Hindlimb muscle (tissue), 1 donor: Measurements from ENCODE around the gene MAGEA9. TPM values are rescaled to one million over a fixed set of nuclear protein-coding genes. Genes with fewer than 3 reads are reported as not detected.
"Not testable (repeated sequence)": the region's sequence is repeated elsewhere in the genome, so short reads cannot be mapped to it uniquely, and the experiment has no call there.

Source experiments
- DNase-seq: peaks from one replicate; pipeline ENCODE4 v3.0.0-alpha.2; 2013
- polyA plus RNA-seq: library from polyadenylated mRNA; unstranded; fragments of 120-200 nt; gene quantifications from one replicate; pipeline ENCODE4 v1.2.1, GENCODE V29; 2013; ENCODE audit not compliant: insufficient read length

MAGEA9 gene
- polyA plus RNA-seq, 1 donor, result not detected

DNA sequence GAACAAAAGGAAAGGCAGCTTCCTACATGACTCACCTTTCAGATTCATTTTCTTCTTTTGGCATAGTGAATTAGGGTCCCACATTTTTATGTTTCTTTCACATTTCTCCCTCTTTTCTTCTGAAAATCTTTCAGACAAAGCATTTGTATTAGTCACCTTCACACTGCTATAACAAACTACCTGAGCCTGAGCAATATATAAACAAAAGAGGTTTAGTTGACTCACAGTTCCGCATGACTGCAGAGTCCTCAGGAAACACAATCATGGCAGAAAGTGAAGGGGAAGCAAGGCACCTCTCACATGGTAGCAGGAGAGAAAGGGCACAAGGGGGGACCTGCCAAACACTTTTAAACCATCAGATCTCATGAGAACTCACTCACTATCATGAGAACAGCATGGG lies 36.9 kb downstream of the MAGEA9 start:
- DNase-seq, result no peak

DNA sequence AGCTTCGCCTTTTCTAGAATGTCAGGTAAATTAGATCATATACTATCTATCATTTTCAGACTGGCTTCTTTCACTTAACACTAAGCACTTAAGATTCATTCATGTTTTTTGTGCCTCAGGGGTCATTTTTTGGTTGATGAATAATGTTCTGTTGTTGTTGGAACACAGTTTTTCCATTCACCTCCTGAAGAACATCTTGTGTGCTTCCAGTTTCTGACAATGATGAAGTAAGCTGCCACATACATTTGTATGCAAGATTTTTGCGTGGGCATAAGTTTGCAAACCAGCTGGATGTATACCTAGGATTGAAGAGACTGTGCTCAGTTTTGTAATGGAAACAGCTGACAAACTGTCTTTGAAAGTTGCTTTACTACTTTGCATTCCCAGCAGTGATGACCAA lies 37.6 kb downstream of the MAGEA9 start:
- no peak for DNase-seq

DNA sequence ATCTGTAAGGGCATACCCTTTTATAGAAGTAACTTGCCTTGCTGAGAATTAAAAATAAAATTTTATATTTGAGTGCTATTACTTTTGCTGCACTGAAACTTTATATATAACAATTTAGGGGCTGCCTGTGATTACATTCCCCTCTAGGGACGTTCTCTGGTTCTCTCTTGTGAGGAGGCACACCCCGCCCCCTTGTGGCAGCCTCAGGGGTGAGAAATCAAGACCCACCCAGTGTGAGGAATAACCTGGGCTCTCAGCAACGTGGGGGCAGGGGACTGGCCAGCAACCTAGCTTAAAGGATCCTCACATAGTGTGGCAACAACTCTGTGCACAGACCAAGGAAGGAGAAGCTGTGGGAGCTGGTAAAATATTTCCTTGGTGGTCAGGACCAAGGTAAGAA lies 43.7 kb downstream of the MAGEA9 start:
- no peak for DNase-seq

DNA sequence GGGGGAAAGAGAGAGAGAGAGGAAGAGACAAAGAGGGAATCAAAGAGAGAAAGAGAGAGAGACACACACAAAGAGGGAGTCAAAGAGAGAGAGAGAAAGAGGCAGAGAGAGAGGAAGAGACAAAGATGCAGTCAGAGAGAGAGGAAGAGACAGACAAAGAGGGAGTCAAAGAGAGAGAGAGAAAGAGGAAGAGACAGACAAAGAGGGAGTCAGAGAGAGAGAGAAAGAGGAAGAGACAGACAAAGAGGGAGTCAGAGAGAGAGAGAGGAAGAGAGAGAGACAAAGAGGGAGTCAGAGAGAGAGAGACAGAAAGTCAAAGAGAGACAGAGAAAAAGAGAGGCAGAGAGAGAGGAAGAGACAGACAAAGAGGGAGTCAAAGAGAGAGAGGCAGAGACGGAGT lies 45.5 kb downstream of the MAGEA9 start:
- no peak for DNase-seq

DNA sequence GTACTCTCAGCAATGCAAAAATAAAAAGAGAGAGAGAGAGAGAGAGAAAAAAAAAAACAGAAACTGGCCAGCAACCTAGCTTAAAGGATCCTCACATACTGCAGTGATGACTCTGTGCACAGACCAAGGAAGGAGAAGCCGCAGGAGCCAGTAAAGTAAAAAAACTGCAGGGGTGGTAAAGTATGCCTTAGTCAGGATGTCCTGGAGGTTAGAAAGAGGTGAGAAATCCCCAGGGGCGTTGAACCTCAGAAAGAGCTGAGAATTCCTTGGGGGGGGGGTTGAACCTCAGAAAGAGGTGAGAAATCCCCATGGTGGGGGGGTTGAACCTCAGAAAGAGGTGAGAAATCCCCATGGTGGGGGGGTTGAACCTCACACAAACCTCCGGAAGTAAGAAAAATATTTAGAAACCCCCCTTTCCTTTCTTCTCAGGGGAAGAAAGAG lies 48.0 kb downstream of the MAGEA9 start:
- DNase-seq, result no peak

DNA sequence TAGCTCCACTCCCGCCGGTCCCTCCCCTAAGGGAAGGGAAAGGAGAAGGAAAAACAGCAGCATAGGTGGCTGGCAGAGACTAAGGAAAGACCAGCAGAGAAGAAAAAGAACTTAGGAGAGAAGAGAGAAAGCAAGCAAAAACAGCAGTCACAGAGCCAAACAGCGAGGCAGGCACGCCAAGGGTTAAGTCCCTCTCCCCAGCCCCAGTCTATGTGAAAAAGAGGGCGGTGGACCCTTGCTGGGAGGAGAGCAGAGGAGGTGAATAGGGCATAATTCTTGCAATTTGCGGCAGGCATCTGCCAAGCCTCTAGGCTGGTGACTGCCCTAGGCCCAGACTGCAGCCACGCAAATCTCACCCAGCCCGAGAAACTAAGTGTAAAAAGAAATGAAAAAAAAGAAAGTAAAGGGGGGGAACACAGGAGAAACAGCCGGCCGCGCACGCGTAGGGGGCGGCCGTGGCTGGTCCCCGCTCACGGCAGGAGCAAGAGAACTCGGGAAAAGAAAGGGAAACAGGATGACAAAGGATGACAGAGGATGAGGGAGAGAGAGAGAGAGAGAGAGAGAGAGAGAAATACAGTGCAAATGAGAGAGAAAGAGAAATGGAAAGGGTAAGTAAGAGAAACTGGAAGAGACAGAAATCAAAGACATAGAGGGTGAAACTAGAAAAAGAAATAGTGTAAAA lies 48.6 kb downstream of the MAGEA9 start:
- no peak for DNase-seq

DNA sequence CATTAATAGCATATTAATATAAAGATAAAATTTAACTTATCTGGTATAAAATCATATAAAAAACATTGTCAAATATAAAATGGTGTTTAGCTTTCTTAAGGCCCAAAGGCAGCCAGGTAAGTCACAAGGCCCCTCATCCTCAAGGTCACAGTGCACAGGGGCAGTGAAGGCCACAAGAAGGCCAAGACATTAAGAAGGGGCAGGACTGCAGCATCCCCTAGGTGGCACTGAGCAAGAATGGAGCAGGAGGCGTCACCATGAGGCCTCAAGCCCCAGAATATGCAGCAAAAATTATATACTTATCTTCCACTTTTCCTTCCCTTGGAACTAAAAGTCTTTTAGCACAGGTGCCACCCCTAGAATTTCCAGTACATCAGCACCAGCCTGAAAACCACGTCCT lies 49.7 kb downstream of the MAGEA9 start:
- DNase-seq, result no peak

DNA sequence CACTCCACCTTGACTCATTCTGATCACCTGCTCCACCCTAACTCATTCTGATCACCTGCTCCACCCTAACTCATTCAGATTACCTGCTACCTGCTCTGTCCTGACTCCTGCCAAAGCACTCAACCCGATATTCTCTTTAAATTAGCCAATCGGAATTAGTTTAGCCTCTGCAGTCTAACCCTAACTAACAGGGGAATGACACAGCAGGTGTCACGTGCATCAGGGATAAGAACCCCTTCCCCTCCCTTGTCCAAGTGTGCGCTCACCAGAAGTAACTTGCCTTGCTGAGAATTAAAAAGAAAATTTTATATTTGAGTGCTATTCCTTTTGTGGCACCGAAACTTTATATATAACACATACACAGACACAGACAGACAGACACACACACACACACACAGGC lies 55.0 kb downstream of the MAGEA9 start:
- DNase-seq, result not testable (repeated sequence)

DNA sequence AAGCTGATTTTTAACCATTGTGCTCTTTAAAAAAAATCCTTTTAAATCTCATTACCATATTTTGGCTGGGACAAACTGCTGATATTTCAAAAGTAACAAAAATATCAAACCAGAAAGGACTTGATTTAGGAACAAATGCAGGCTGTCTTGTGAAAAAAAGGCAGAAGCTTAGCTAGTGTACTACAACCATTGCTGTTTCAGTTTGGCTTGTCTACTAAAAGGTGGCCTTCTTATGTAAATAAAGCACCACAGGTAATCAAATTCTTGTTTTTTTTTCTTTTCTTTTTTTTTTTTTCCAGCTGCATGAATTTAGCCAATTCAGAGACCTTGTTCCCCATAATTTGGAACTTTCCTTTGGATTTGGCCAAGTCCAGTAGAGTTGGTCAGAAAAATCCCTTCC lies 55.4 kb downstream of the MAGEA9 start:
- DNase-seq, result no peak

Other genes starting within 250 kb of the MAGEA9 start
- gene EOLA1, start 240.9 kb upstream of the MAGEA9 start, polyA plus RNA-seq, result 21.6 TPM
- 0.77 TPM for gene HSFX3, start 232.0 kb upstream of the MAGEA9 start, polyA plus RNA-seq
- not detected for gene MAGEA9B, start 194.5 kb upstream of the MAGEA9 start, polyA plus RNA-seq
- gene HSFX2, start 186.6 kb upstream of the MAGEA9 start, polyA plus RNA-seq, result 0.46 TPM
- 35.1 TPM for gene TMEM185A, start 150.1 kb upstream of the MAGEA9 start, polyA plus RNA-seq
- gene MAGEA11, start 69.9 kb upstream of the MAGEA9 start, polyA plus RNA-seq, result not detected
- 2.1 TPM for gene HSFX1, start 7.9 kb upstream of the MAGEA9 start, polyA plus RNA-seq
- 0.10 TPM for gene MAGEA8, start 99.3 kb downstream of the MAGEA9 start, polyA plus RNA-seq
- gene HSFX4, start 147.6 kb downstream of the MAGEA9 start, polyA plus RNA-seq, result 0.36 TPM
- gene EOLA2, start 156.6 kb downstream of the MAGEA9 start, polyA plus RNA-seq, result 17.5 TPM